Duodenal mucosa (tissue), 2 donors: Measurements from ENCODE around the gene FBLN1.

Experiments
- H3K27ac ChIP-seq: one replicate; pipeline ENCODE4 v1.7.0; 2013; ENCODE audit warnings: low read depth, low read length
- H3K27me3 ChIP-seq, 2 donors: one replicate each; pipeline ENCODE4 v1.7.0; 2013; ENCODE audit warnings: low read length in 2 of 2, control low read depth in 1 of 2; ENCODE audit not compliant: insufficient read depth in 2 of 2, control insufficient read depth in 1 of 2
- H3K36me3 ChIP-seq, 2 donors: one replicate each; pipeline ENCODE4 v1.7.0; 2013; ENCODE audit warnings: low read length in 2 of 2, control low read depth in 1 of 2; ENCODE audit not compliant: insufficient read depth in 2 of 2, control insufficient read depth in 1 of 2
- H3K4me1 ChIP-seq, 2 donors: one replicate each; pipeline ENCODE4 v1.7.0; 2013; ENCODE audit warnings: low read length in 2 of 2, control low read depth in 1 of 2; ENCODE audit not compliant: insufficient read depth in 2 of 2, control insufficient read depth in 1 of 2
- H3K4me3 ChIP-seq, 2 donors: one replicate each; pipeline ENCODE4 v1.7.0; 2013; ENCODE audit warnings: low read length in 2 of 2, low read depth in 1 of 2
- H3K9ac ChIP-seq, 2 donors: one replicate each; pipeline ENCODE4 v1.7.0; 2013; ENCODE audit warnings: low read length in 2 of 2, low read depth in 1 of 2
- H3K9me3 ChIP-seq, 2 donors: one replicate each; pipeline ENCODE4 v1.7.0; 2013; ENCODE audit warnings: low read length in 2 of 2, control low read depth in 1 of 2; ENCODE audit not compliant: control insufficient read depth in 1 of 2

FBLN1 gene

GRCh38 chr22:45502215-45503049, at the start of gene FBLN1:
TSS of gene FBLN1 (plus strand) at chr22:45502883. CDS start at chr22:45502986, 103 bp downstream.
- peaks cover 20% of the 10 kb centered on the region in 2 donors for H3K27me3 ChIP-seq
- peak within 1 kb of the TSS; percentile 43 to 55 for H3K4me3 ChIP-seq
- H3K9ac ChIP-seq: peak within 1 kb of the TSS in 1 of 2 donors; percentile 54
- no peaks in the 10 kb centered on the region for H3K9me3 ChIP-seq
- no peaks in the 10 kb centered on the region for H3K36me3 ChIP-seq
- H3K4me1 ChIP-seq: peaks cover 0 to 8% of the 10 kb centered on the region in 2 donors
- H3K27ac ChIP-seq: no peak within 1 kb of the TSS

- no peaks in the 10 kb centered on the region for H3K36me3 ChIP-seq
- no peak overlapping the region for H3K9ac ChIP-seq
- H3K4me1 ChIP-seq: no peaks in the 10 kb centered on the region
- no peak overlapping the region for H3K4me3 ChIP-seq
- no peaks in the 10 kb centered on the region for H3K27me3 ChIP-seq
- H3K9me3 ChIP-seq: no peaks in the 10 kb centered on the region
- H3K27ac ChIP-seq: no peak overlapping the region
These were observed 48.9 kb upstream of the FBLN1 start for GRCh38 chr22:45453764-45454163.

- H3K9me3 ChIP-seq: no peaks in the 10 kb centered on the region
- H3K4me3 ChIP-seq: no peak overlapping the region
- no peaks in the 10 kb centered on the region for H3K4me1 ChIP-seq
These were observed 48.4 kb upstream of the FBLN1 start for GRCh38 chr22:45454275-45454674.

GRCh38 chr22:45455212-45455611, 47.5 kb upstream of the FBLN1 start:
- H3K9ac ChIP-seq: no peak overlapping the region
- no peaks in the 10 kb centered on the region for H3K4me1 ChIP-seq
- no peak overlapping the region for H3K4me3 ChIP-seq
- no peaks in the 10 kb centered on the region for H3K36me3 ChIP-seq
- H3K27me3 ChIP-seq: no peaks in the 10 kb centered on the region
- H3K27ac ChIP-seq: no peak overlapping the region
- H3K9me3 ChIP-seq: no peaks in the 10 kb centered on the region

More at GRCh38 chr22:45454275-45454674, 48.4 kb upstream of the FBLN1 start:
- Histone ChIP-seq H3K9ac (no peak overlapping the region), H3K36me3 (no peaks in the 10 kb centered on the region), H3K27ac (no peak overlapping the region), H3K27me3 (no peaks in the 10 kb centered on the region)

- Histone ChIP-seq H3K9ac (no peak overlapping the region), H3K4me1 (no peaks in the 10 kb centered on the region), H3K27me3 (no peaks in the 10 kb centered on the region), H3K27ac (no peak overlapping the region), H3K36me3 (no peaks in the 10 kb centered on the region), H3K9me3 (no peaks in the 10 kb centered on the region), H3K4me3 (no peak overlapping the region)
These were observed 47.1 kb upstream of the FBLN1 start for GRCh38 chr22:45455621-45456020.

- H3K9me3 ChIP-seq: no peaks in the 10 kb centered on the region
- no peaks in the 10 kb centered on the region for H3K36me3 ChIP-seq
- H3K4me3 ChIP-seq: no peak overlapping the region
- H3K9ac ChIP-seq: no peak overlapping the region
- no peaks in the 10 kb centered on the region for H3K4me1 ChIP-seq
- no peak overlapping the region for H3K27ac ChIP-seq
- H3K27me3 ChIP-seq: no peaks in the 10 kb centered on the region
These were observed 45.9 kb upstream of the FBLN1 start for GRCh38 chr22:45456811-45457210.

GRCh38 chr22:45458532-45458931, 44.2 kb upstream of the FBLN1 start:
- H3K27ac ChIP-seq: no peak overlapping the region

GRCh38 chr22:45459235-45459634, 43.4 kb upstream of the FBLN1 start:
- Histone ChIP-seq H3K4me1 (no peaks in the 10 kb centered on the region), H3K4me3 (no peak overlapping the region), H3K9ac (no peak overlapping the region), H3K9me3 (no peaks in the 10 kb centered on the region), H3K27ac (no peak overlapping the region), H3K36me3 (no peaks in the 10 kb centered on the region), H3K27me3 (no peaks in the 10 kb centered on the region)

More at GRCh38 chr22:45458532-45458931, 44.2 kb upstream of the FBLN1 start:
- no peaks in the 10 kb centered on the region for H3K4me1 ChIP-seq
- H3K4me3 ChIP-seq: no peak overlapping the region
- H3K27me3 ChIP-seq: no peaks in the 10 kb centered on the region
- no peaks in the 10 kb centered on the region for H3K9me3 ChIP-seq
- no peaks in the 10 kb centered on the region for H3K36me3 ChIP-seq
- no peak overlapping the region for H3K9ac ChIP-seq

- Histone ChIP-seq H3K4me1 (no peaks in the 10 kb centered on the region), H3K27me3 (no peaks in the 10 kb centered on the region), H3K36me3 (no peaks in the 10 kb centered on the region), H3K9ac (no peak overlapping the region), H3K9me3 (no peaks in the 10 kb centered on the region), H3K27ac (peak overlapping the region; percentile 20), H3K4me3 (no peak overlapping the region)
These were observed 42.2 kb upstream of the FBLN1 start for GRCh38 chr22:45460288-45461109.

- Histone ChIP-seq H3K9ac (no peak overlapping the region), H3K9me3 (no peaks in the 10 kb centered on the region), H3K4me3 (no peak overlapping the region), H3K27ac (no peak overlapping the region), H3K27me3 (no peaks in the 10 kb centered on the region), H3K36me3 (no peaks in the 10 kb centered on the region), H3K4me1 (no peaks in the 10 kb centered on the region)
These were observed 40.5 kb upstream of the FBLN1 start for GRCh38 chr22:45462034-45462655.
